ENCODE measurements around the gene PROSER2.

DNA sequence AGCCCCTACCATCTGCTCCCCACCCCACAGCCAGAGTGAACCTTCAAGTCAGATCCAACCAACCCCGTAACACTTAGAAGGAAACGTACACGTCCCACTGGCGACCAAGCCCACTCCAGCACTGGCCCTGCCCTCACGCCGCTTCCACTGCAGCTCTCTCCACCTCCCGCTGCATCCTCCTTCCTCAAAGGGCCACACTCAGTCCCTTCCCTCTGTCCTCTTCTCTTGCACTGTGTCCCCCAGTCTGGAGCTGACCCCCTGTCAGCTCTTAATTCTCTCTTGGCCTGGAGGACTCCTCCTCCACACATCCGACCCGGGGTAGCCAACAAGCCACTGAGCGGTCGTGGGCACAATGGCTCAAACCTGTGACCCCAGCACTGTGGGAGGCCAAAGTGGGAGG, 85.8 kb downstream of the PROSER2 start:
- TF ChIP-seq FOXM1 (IDR thresholded peaks at IDR 0.05; ENCODE audit: borderline replicate concordance, low read depth): no peak
- TF ChIP-seq RAD21 (IDR thresholded peaks at IDR 0.05; ENCODE audit: low read depth): no peak
- TF ChIP-seq REST (IDR thresholded peaks at IDR 0.05; ENCODE audit: low read depth): no peak
- no peak for TF ChIP-seq TAF1 (IDR thresholded peaks at IDR 0.05; ENCODE audit: low read depth)
- no peak for TF ChIP-seq TCF12 (IDR thresholded peaks at IDR 0.05; ENCODE audit: low read depth)
